AG04450 (cell line): ENCODE results near the gene SMAP2. TPM values are rescaled to one million over a fixed set of nuclear protein-coding genes. Genes with fewer than 3 reads are reported as not detected.

ENCODE experiments used
- CTCF ChIA-PET: fragments of 300-600, 350-600 bp; formaldehyde crosslinking; extraction: SDS; loops from one replicate; lab custom pipeline; 2022; ENCODE audit warnings: antibody characterized with exemption, inconsistent platforms; lab: Charles Lee
- POLR2A ChIA-PET: fragments of 350-600 bp; formaldehyde crosslinking; extraction: SDS; loops from one replicate; lab custom pipeline; 2021; ENCODE audit warnings: antibody characterized with exemption, inconsistent platforms; lab: Yijun Ruan, JAX
- DNase-seq: peaks from one replicate; pipeline ENCODE4 v3.0.0-alpha.2; 2011; ENCODE audit warnings: low read depth, low spot score
- H3K27ac ChIP-seq: one replicate; pipeline ENCODE4 v1.5.1; 2012; ENCODE audit warnings: low read depth, low read length, control low read depth
- H3K27me3 ChIP-seq: one replicate; pipeline ENCODE4 v1.6.0; 2012; ENCODE audit warnings: low read length; ENCODE audit not compliant: control insufficient read depth, insufficient read depth
- H3K4me3 ChIP-seq: 2 replicates; pipeline ENCODE4 v1.5.1; 2011; ENCODE audit warnings: mild to moderate bottlenecking, low read depth, low read length, control low read depth
- H3K9me3 ChIP-seq: 2 replicates; pipeline ENCODE4 v1.5.1; 2012; ENCODE audit warnings: low read length; ENCODE audit not compliant: control insufficient read depth, insufficient read depth
- polyA plus RNA-seq: library from polyadenylated mRNA; depleted of rRNA; stranded (reverse); fragments of >200 nt; gene quantifications from 2 replicates; pipeline ENCODE4 v1.2.3, GENCODE V29; 2011
- TF ChIP-seq, protein P1 (sequence below): IDR thresholded peaks from 2 replicates; pipeline ENCODE4 v1.5.1; 2011; ENCODE audit warnings: low read depth, low read length, control low read depth, inconsistent platforms

SMAP2 gene
- polyA plus RNA-seq, 1 experiment, result 22.5 TPM

DNA sequence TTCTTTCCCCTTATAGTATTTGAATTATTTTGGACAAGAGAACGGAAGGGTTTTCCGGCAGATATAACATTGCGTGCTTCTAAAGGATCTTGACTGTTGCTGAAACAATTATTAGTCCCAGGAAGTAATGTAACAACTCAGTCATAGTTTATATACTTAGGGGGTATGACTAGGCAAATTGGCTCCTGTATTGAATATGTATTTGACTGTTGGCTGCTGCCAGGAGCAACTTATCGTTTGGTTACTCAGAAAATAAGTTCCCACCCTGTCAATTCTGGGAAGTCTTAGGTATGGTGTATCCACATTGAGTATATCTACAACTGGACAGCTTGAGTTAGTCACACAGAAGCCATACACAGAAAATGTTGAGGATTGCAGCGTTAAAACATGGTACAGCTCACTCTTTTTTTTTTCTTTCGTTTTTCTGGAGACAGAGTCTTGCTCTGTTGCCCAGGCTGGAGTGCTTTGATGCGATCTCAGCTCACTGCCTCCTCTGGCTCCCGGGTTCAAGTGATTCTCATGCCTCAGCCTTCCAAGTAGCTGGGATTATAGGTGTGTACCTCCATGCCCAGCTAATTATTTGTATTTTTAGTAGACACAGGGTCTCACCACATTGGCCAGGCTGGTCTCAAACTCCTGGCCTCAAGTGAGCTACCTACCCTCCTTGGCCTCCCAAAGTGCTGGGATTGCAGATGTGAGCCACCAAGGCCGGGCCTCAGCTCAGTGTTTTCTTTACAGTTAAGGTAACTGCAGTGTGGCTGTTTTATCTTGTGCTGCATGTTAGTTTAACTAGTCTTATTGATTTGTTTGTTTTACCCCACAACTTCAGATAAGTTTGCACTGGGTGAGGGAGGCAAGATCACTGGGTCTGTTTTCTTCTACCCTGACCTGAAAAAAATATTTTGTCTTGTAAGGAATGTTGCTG, 10.2 kb downstream of the SMAP2 start:
- Histone ChIP-seq H3K9me3 (no peaks in the 10 kb centered on the region), H3K27ac (peak overlapping the region; percentile 92), H3K27me3 (no peaks in the 10 kb centered on the region), H3K4me3 (peak overlapping the region; percentile 33)
- TF ChIP-seq, protein P1, sequence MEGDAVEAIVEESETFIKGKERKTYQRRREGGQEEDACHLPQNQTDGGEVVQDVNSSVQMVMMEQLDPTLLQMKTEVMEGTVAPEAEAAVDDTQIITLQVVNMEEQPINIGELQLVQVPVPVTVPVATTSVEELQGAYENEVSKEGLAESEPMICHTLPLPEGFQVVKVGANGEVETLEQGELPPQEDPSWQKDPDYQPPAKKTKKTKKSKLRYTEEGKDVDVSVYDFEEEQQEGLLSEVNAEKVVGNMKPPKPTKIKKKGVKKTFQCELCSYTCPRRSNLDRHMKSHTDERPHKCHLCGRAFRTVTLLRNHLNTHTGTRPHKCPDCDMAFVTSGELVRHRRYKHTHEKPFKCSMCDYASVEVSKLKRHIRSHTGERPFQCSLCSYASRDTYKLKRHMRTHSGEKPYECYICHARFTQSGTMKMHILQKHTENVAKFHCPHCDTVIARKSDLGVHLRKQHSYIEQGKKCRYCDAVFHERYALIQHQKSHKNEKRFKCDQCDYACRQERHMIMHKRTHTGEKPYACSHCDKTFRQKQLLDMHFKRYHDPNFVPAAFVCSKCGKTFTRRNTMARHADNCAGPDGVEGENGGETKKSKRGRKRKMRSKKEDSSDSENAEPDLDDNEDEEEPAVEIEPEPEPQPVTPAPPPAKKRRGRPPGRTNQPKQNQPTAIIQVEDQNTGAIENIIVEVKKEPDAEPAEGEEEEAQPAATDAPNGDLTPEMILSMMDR, result no peak
- ChIA-PET POLR2A (interaction anchor here (0.5 to 1.0 kb wide), 2 partner anchors 10 to 77 kb away, joined by 3 to 5 read pairs; partner anchors contain the start of gene SMAP2), CTCF (interaction anchor here (0.6 to 3.4 kb wide), 4 partner anchors 20 to 240 kb away, joined by 3 to 16 read pairs (median 8); no protein-coding TSS in a partner anchor)
- no peak for DNase-seq

DNA sequence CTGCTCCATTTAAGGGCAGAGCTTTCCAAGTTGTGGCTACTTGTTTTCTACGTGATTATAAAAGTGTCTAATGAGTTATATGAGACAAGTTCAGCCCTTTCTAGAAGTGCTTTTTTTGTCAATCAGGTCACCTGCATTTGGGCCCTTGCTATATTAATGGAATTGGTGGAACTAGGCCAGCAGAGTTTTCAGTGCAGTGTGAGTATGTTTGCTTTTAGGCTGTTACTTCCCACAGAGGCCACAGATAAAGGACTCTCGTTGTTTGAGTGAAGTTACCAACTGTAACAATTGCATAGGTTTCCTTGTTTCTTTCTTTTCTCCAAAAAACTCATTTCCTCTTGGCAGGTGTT, 10.9 kb downstream of the SMAP2 start:
- ChIA-PET CTCF (interaction anchor here (0.6 to 3.4 kb wide), 4 partner anchors 20 to 240 kb away, joined by 3 to 16 read pairs (median 8); no protein-coding TSS in a partner anchor), POLR2A (no interaction called here)
- Histone ChIP-seq H3K27me3 (no peaks in the 10 kb centered on the region), H3K4me3 (no peak overlapping the region), H3K27ac (no peak overlapping the region), H3K9me3 (no peaks in the 10 kb centered on the region)
- DNase-seq, result no peak
- TF ChIP-seq, protein P1, result no peak

DNA sequence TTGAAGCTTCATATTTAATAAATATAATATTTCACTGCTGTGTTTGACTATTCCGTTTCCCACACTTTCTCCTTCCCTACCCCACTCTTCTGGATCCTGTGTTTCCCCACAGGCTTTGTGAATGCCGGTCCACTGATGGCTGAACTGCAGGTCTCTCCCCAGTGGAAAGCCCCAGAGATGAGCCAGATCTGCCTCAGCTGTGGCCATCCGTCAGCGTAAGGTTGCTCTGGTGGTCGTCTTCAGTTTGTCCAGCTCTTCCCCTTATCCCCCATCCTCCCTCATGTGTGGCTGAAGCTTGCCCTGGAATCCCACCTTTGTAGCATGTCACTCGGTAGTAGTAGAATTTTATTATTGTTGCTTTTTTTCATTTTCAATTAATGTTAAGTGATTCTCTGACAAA, 11.4 kb downstream of the SMAP2 start:
- Histone ChIP-seq H3K27ac (no peak overlapping the region), H3K9me3 (no peaks in the 10 kb centered on the region), H3K27me3 (no peaks in the 10 kb centered on the region), H3K4me3 (no peak overlapping the region)
- ChIA-PET POLR2A (no interaction called here), CTCF (interaction anchor here (0.9 to 3.4 kb wide), 5 partner anchors 19 to 241 kb away, joined by 5 to 16 read pairs (median 7); no protein-coding TSS in a partner anchor)
- no peak for DNase-seq
- TF ChIP-seq, protein P1, result no peak

DNA sequence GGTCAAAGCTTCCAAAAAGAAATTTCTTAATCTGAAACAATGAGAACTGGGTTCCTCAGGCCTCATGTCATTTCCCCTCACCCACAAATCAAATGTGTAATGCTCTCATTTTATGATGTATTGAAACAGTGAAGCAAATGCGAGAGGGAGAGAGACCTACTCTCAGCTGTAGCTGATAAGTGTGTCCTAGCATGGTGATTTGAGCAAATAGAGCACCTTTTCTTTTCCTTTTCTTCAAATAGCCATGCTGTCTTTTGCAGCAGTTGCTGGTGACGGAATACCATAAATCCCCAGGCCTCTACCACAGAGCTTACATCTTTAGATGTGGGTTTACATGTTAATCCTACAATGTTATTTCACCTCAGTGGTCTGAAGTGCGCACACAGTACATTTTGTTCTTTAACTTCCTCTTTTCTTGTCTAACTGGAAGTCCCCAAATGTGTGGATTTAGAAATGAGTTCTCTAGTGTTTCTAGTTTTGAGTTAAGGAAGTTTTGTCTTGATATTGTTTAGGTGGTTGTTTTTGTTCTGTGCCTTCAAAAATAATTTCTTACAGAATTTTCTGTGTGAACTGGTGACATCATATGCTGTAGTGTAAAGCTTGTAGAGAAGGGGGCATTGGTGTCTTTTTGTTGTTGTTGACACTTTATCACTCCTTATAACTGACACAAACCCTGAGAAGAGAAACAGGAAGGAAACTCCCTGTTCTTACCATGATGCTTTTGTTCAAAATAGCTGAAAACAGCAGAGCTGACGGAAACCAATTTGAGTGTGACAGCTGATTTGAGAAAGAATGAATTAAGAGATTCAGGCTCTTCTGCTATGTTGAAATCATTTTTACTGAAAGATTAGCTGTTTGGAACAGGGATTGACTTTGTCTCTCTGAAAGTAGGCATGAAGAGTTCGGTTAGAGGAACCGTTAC, 12.2 kb downstream of the SMAP2 start:
- POLR2A ChIA-PET, result no interaction called here
- H3K9me3 ChIP-seq, result no peaks in the 10 kb centered on the region
- TF ChIP-seq, protein P1, result no peak
- no peak overlapping the region for H3K27ac ChIP-seq
- no peaks in the 10 kb centered on the region for H3K27me3 ChIP-seq
- CTCF ChIA-PET, result interaction anchor here (0.9 to 3.4 kb wide), 7 partner anchors 19 to 242 kb away, joined by 3 to 16 read pairs (median 6); no protein-coding TSS in a partner anchor
- no peak overlapping the region for H3K4me3 ChIP-seq
- no peak for DNase-seq
